Measurements from ENCODE around the gene CTNND1. TPM values are rescaled to one million over a fixed set of nuclear protein-coding genes. Genes with fewer than 3 reads are reported as not detected.

Gene CTNND1
- total and polyA plus RNA-seq, 2 experiments from 2014 or later: 39.1 to 136 TPM

DNA sequence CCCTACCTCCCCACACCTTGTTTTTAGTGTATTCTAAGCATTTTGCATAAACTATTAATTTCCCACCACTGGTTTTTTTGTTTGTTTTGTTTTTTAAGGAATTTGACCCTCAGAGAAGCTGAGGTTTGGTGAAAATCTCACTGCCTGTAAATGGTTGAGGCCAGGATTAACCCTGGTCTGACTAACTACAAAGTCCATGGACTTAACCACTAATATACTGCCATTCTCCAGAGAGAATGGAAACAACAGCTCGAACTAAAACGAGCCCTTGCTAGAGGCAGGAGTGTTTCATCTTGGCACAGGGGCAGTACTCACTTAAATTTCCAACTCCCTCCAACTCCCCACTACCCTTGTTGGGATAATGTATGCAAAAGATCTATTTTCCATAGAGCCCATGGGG, 3.0 kb downstream of the CTNND1 start (continued):
- TF ChIP-seq, protein P1, sequence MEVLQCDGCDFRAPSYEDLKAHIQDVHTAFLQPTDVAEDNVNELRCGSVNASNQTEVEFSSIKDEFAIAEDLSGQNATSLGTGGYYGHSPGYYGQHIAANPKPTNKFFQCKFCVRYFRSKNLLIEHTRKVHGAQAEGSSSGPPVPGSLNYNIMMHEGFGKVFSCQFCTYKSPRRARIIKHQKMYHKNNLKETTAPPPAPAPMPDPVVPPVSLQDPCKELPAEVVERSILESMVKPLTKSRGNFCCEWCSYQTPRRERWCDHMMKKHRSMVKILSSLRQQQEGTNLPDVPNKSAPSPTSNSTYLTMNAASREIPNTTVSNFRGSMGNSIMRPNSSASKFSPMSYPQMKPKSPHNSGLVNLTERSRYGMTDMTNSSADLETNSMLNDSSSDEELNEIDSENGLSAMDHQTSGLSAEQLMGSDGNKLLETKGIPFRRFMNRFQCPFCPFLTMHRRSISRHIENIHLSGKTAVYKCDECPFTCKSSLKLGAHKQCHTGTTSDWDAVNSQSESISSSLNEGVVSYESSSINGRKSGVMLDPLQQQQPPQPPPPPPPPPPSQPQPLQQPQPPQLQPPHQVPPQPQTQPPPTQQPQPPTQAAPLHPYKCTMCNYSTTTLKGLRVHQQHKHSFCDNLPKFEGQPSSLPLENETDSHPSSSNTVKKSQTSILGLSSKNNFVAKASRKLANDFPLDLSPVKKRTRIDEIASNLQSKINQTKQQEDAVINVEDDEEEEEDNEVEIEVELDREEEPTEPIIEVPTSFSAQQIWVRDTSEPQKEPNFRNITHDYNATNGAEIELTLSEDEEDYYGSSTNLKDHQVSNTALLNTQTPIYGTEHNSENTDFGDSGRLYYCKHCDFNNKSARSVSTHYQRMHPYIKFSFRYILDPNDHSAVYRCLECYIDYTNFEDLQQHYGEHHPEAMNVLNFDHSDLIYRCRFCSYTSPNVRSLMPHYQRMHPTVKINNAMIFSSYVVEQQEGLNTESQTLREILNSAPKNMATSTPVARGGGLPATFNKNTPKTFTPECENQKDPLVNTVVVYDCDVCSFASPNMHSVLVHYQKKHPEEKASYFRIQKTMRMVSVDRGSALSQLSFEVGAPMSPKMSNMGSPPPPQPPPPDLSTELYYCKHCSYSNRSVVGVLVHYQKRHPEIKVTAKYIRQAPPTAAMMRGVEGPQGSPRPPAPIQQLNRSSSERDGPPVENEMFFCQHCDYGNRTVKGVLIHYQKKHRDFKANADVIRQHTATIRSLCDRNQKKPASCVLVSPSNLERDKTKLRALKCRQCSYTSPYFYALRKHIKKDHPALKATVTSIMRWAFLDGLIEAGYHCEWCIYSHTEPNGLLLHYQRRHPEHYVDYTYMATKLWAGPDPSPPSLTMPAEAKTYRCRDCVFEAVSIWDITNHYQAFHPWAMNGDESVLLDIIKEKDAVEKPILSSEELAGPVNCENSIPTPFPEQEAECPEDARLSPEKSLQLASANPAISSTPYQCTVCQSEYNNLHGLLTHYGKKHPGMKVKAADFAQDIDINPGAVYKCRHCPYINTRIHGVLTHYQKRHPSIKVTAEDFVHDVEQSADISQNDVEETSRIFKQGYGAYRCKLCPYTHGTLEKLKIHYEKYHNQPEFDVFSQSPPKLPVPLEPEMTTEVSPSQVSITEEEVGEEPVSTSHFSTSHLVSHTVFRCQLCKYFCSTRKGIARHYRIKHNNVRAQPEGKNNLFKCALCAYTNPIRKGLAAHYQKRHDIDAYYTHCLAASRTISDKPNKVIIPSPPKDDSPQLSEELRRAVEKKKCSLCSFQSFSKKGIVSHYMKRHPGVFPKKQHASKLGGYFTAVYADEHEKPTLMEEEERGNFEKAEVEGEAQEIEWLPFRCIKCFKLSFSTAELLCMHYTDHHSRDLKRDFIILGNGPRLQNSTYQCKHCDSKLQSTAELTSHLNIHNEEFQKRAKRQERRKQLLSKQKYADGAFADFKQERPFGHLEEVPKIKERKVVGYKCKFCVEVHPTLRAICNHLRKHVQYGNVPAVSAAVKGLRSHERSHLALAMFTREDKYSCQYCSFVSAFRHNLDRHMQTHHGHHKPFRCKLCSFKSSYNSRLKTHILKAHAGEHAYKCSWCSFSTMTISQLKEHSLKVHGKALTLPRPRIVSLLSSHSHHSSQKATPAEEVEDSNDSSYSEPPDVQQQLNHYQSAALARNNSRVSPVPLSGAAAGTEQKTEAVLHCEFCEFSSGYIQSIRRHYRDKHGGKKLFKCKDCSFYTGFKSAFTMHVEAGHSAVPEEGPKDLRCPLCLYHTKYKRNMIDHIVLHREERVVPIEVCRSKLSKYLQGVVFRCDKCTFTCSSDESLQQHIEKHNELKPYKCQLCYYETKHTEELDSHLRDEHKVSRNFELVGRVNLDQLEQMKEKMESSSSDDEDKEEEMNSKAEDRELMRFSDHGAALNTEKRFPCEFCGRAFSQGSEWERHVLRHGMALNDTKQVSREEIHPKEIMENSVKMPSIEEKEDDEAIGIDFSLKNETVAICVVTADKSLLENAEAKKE (CRISPR knock-in tag; IDR thresholded peaks at IDR 0.05): no peak
- TF ChIP-seq STAT1 (IDR thresholded peaks at IDR 0.05; ENCODE audit: unreplicated experiment) (no peak), POLR2AphosphoS5 (IDR thresholded peaks at IDR 0.05; ENCODE audit: low read depth) (no peak), CREB1 (CRISPR knock-in tag; IDR thresholded peaks at IDR 0.05; ENCODE audit: low read depth) (no peak)
- TF ChIP-seq, protein P2, sequence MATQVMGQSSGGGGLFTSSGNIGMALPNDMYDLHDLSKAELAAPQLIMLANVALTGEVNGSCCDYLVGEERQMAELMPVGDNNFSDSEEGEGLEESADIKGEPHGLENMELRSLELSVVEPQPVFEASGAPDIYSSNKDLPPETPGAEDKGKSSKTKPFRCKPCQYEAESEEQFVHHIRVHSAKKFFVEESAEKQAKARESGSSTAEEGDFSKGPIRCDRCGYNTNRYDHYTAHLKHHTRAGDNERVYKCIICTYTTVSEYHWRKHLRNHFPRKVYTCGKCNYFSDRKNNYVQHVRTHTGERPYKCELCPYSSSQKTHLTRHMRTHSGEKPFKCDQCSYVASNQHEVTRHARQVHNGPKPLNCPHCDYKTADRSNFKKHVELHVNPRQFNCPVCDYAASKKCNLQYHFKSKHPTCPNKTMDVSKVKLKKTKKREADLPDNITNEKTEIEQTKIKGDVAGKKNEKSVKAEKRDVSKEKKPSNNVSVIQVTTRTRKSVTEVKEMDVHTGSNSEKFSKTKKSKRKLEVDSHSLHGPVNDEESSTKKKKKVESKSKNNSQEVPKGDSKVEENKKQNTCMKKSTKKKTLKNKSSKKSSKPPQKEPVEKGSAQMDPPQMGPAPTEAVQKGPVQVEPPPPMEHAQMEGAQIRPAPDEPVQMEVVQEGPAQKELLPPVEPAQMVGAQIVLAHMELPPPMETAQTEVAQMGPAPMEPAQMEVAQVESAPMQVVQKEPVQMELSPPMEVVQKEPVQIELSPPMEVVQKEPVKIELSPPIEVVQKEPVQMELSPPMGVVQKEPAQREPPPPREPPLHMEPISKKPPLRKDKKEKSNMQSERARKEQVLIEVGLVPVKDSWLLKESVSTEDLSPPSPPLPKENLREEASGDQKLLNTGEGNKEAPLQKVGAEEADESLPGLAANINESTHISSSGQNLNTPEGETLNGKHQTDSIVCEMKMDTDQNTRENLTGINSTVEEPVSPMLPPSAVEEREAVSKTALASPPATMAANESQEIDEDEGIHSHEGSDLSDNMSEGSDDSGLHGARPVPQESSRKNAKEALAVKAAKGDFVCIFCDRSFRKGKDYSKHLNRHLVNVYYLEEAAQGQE (IDR thresholded peaks at IDR 0.05; ENCODE audit: unreplicated experiment): no peak

DNA sequence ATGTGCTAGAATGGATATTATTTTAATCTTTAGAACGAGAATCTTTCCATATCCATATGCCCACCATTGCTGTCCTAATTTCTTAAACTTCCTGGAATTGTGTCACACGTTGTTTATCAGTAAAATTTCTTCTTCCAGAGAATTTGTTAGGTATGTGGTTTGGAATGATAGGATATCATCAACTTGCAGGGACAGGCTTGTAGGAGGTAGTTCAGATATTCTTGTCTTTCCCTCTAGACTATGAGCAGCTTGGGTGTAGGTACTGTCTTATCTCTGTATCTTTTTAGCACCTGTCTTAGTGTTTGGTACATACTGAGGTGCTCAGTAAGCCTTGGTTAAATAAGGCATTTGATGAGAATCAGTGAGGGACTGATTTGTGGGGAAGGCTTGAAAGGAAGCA, 3.4 kb downstream of the CTNND1 start:
- peak overlapping the region; percentile 82 for H3K4me2 ChIP-seq
- no peaks in the 10 kb centered on the region for H3K9me2 ChIP-seq (ENCODE audit: insufficient read depth)
- H3K27ac ChIP-seq (ENCODE audit: low read depth): no peak overlapping the region
- peaks cover 8% of the 10 kb centered on the region for H3K27me3 Mint-ChIP-seq (ENCODE audit: insufficient read depth, low read depth, poor library complexity)
- H3K9me3 Mint-ChIP-seq: no peaks in the 10 kb centered on the region
- peaks cover 17% of the 10 kb centered on the region for H3K4me1 ChIP-seq (ENCODE audit: insufficient read depth)
- H3K4me3 Mint-ChIP-seq: peak overlapping the region; percentile 98
- DNase-seq (ENCODE audit: low spot score) (no peak), ATAC-seq (no peak)
- no peaks in the 10 kb centered on the region for H3K27me3 ChIP-seq (ENCODE audit: insufficient read depth)
- H3K4me1 Mint-ChIP-seq: peaks cover 32% of the 10 kb centered on the region
- peaks cover 82% of the 10 kb centered on the region for H3K79me2 ChIP-seq (replicated peaks; ENCODE audit: insufficient read depth)
- TF ChIP-seq ZNF331 (CRISPR knock-in tag; IDR thresholded peaks at IDR 0.05; ENCODE audit: low read depth) (no peak), JUNB (IDR thresholded peaks at IDR 0.05; ENCODE audit: unreplicated experiment) (no peak), EZH2 (IDR thresholded peaks at IDR 0.05; ENCODE audit: low read depth, unreplicated experiment) (no peak)
- TF ChIP-seq, protein P3, sequence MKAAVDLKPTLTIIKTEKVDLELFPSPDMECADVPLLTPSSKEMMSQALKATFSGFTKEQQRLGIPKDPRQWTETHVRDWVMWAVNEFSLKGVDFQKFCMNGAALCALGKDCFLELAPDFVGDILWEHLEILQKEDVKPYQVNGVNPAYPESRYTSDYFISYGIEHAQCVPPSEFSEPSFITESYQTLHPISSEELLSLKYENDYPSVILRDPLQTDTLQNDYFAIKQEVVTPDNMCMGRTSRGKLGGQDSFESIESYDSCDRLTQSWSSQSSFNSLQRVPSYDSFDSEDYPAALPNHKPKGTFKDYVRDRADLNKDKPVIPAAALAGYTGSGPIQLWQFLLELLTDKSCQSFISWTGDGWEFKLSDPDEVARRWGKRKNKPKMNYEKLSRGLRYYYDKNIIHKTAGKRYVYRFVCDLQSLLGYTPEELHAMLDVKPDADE (IDR thresholded peaks at IDR 0.05): no peak
- no peaks in the 10 kb centered on the region for H3K36me3 ChIP-seq (ENCODE audit: insufficient read depth)
- H4K20me1 ChIP-seq (replicated peaks; ENCODE audit: insufficient read depth): peaks cover 20% of the 10 kb centered on the region
- no peaks in the 10 kb centered on the region for H3F3A ChIP-seq (replicated peaks; ENCODE audit: low read depth)
- no peak overlapping the region for H2AFZ ChIP-seq
- no peak overlapping the region for H3K27ac Mint-ChIP-seq
- H3K36me3 Mint-ChIP-seq (ENCODE audit: low read depth): peaks cover 19% of the 10 kb centered on the region
- H3K4me3 ChIP-seq: peak overlapping the region; percentile 62; the same call in 1 of the 2 replicates

Data from GM23338 (cell line).